Nephron progenitor cell (in vitro differentiated cells): ENCODE data around the gene LOX.

ENCODE experiments used
- DNase-seq: peaks from one replicate; pipeline ENCODE4 v3.0.0; 2021
- H3K27ac Mint-ChIP-seq: 2 replicates; pipeline ENCODE4 v1.8.0; 2021; ENCODE audit warnings: mild to moderate bottlenecking, moderate library complexity, mixed read lengths
- H3K27me3 Mint-ChIP-seq: 2 replicates; pipeline ENCODE4 v1.8.0; 2021; ENCODE audit warnings: mild to moderate bottlenecking, low read depth, mixed read lengths; ENCODE audit not compliant: poor library complexity
- H3K36me3 Mint-ChIP-seq: 2 replicates; pipeline ENCODE4 v1.8.0; 2021; ENCODE audit warnings: low read depth, mixed read lengths
- H3K4me1 Mint-ChIP-seq: 2 replicates; pipeline ENCODE4 v1.8.0; 2021; ENCODE audit warnings: mixed read lengths
- H3K4me3 Mint-ChIP-seq: 2 replicates; pipeline ENCODE4 v1.8.0; 2021; ENCODE audit warnings: mild to moderate bottlenecking, moderate library complexity, mixed read lengths
- H3K9me3 Mint-ChIP-seq: 2 replicates; pipeline ENCODE4 v1.8.0; 2021; ENCODE audit warnings: mild to moderate bottlenecking, moderate library complexity, mixed read lengths
- CTCF ChIP-seq: fragments of 200-600 bp; sonication (generic); IDR thresholded peaks from 2 replicates; pipeline ENCODE4 v1.5.0; 2021; ENCODE audit warnings: antibody characterized with exemption

LOX gene

GRCh38 chr5:122078116-122079110 lies at the start of gene LOX:
Gene LOX (minus strand): TSS chr5:122078259. CDS start chr5:122077985, 274 bp downstream.
- Mint-ChIP-seq H3K36me3 (peaks cover 8% of the 10 kb centered on the region), H3K4me1 (peaks cover 42% of the 10 kb centered on the region), H3K27me3 (peaks cover 49% of the 10 kb centered on the region), H3K9me3 (no peaks in the 10 kb centered on the region), H3K27ac (peak within 1 kb of the TSS; percentile 79), H3K4me3 (peak within 1 kb of the TSS; percentile 93)
- DNase-seq, result peak; percentile 56
- no peak for TF ChIP-seq CTCF

GRCh38 chr5:122126756-122127321 lies 48.8 kb upstream of the LOX start:
- Mint-ChIP-seq H3K9me3 (no peaks in the 10 kb centered on the region), H3K36me3 (no peaks in the 10 kb centered on the region), H3K27me3 (peaks cover 5% of the 10 kb centered on the region), H3K4me1 (peaks cover 65% of the 10 kb centered on the region), H3K4me3 (peak overlapping the region; percentile 61), H3K27ac (peak overlapping the region; percentile 96)
- no peak for TF ChIP-seq CTCF
- no peak for DNase-seq

- DNase-seq, result no peak
- Mint-ChIP-seq H3K27ac (peak overlapping the region; percentile 96), H3K4me1 (peaks cover 65% of the 10 kb centered on the region), H3K9me3 (no peaks in the 10 kb centered on the region), H3K36me3 (no peaks in the 10 kb centered on the region), H3K27me3 (peaks cover 5% of the 10 kb centered on the region), H3K4me3 (peak overlapping the region; percentile 61)
- TF ChIP-seq CTCF, result no peak
These were observed 48.2 kb upstream of the LOX start for GRCh38 chr5:122126177-122126755.

GRCh38 chr5:122124766-122125165 lies 46.7 kb upstream of the LOX start:
- Mint-ChIP-seq H3K4me1 (peaks cover 53% of the 10 kb centered on the region), H3K36me3 (no peaks in the 10 kb centered on the region), H3K27me3 (peaks cover 5% of the 10 kb centered on the region), H3K9me3 (no peaks in the 10 kb centered on the region), H3K27ac (no peak overlapping the region), H3K4me3 (no peak overlapping the region)
- TF ChIP-seq CTCF, result no peak
- no peak for DNase-seq

GRCh38 chr5:122121479-122122465 lies 43.7 kb upstream of the LOX start:
- peaks cover 30% of the 10 kb centered on the region for H3K4me1 Mint-ChIP-seq
- no peaks in the 10 kb centered on the region for H3K27me3 Mint-ChIP-seq

More at GRCh38 chr5:122121479-122122465, 43.7 kb upstream of the LOX start:
- Mint-ChIP-seq H3K9me3 (no peaks in the 10 kb centered on the region), H3K27ac (no peak overlapping the region), H3K4me3 (no peak overlapping the region), H3K36me3 (no peaks in the 10 kb centered on the region)
- DNase-seq, result no peak
- TF ChIP-seq CTCF, result no peak
